K562 (cell line): Measurements from ENCODE around the gene SARS1. TPM values are rescaled to one million over a fixed set of nuclear protein-coding genes. Genes with fewer than 3 reads are reported as not detected.

Experiments used
- ETV6 ChIP-seq, 3 experiments: fragments of 150-350 bp in 1 of 3; sonication (generic) in 1 of 3; formaldehyde crosslinking in 1 of 3; IDR thresholded peaks; 2 replicates each; pipeline versions ENCODE4 v1.6.1 to v1.8.0; 2014 to 2022; ENCODE audit warnings: borderline replicate concordance in 2 of 3, low read depth in 2 of 3, antibody characterized with exemption in 1 of 3, low read length in 1 of 3, mild to moderate bottlenecking in 1 of 3, missing genetic modification reagents in 1 of 3
- MXI1 ChIP-seq: IDR thresholded peaks from 2 replicates; pipeline ENCODE4 v1.6.1; 2011; ENCODE audit warnings: low read depth, mild to moderate bottlenecking, improper control_type of control experiment, low read length
- NCOA4 ChIP-seq: fragments of 450-650 bp; IDR thresholded peaks from 2 replicates; pipeline ENCODE4 v1.6.1; 2018; ENCODE audit warnings: mild to moderate bottlenecking; ENCODE audit not compliant: partially characterized antibody
- NR2C2 ChIP-seq, 2 experiments: fragments of 200-800 bp in 1 of 2; sonication (Bioruptor generic) in 1 of 2; sonication (generic) in 1 of 2; formaldehyde crosslinking in 1 of 2; IDR thresholded peaks; 2 replicates each; pipeline versions ENCODE4 v1.6.1 to v1.8.0; 2016 to 2022; ENCODE audit warnings: mild to moderate bottlenecking in 1 of 2, missing compliant biosample characterization in 1 of 2, missing genetic modification characterization in 1 of 2, missing genetic modification reagents in 1 of 2
- POU5F1 ChIP-seq: fragments of 150-350 bp; IDR thresholded peaks from 2 replicates; pipeline ENCODE4 v1.6.1; 2014; ENCODE audit warnings: borderline replicate concordance, low read length, low read depth, mild to moderate bottlenecking; ENCODE audit not compliant: partially characterized antibody
- RREB1 ChIP-seq: fragments of 250-450 bp; sonication (Bioruptor Pico); IDR thresholded peaks from 2 replicates; pipeline ENCODE4 v1.4.0; 2020
- SMARCA5 ChIP-seq: fragments of 450-650 bp; IDR thresholded peaks from 2 replicates; pipeline ENCODE4 v1.6.1; 2016
- ZNF140 ChIP-seq: fragments of 250-450 bp; sonication (Bioruptor Pico); IDR thresholded peaks from 2 replicates; pipeline ENCODE4 v1.8.0; 2021; ENCODE audit warnings: moderate library complexity, mild to moderate bottlenecking, inconsistent platforms
- ZNF586 ChIP-seq: fragments of 450-650 bp; formaldehyde crosslinking; conservative IDR thresholded peaks from 2 replicates; pipeline ENCODE4 v1.4.0; 2020; ENCODE audit warnings: mild to moderate bottlenecking, moderate library complexity
- polyA plus RNA-seq, 8 experiments: library from polyadenylated mRNA; depleted of rRNA in 4 of 8; stranded (reverse) in 5 of 8; unstranded in 3 of 8; fragments of >200 nt; fragmentation: Nextera tagmentation in 2 of 8; fragmentation: Illumina TruSeq in 1 of 8; extraction: Ambion mirVana in 2 of 8; extraction: Trizol in 1 of 8; gene quantifications; 2 replicates each; pipeline versions ENCODE4 v1.2.1 to v1.2.3, GENCODE V29; 2011 to 2014; ENCODE audit warnings: inconsistent platforms in 1 of 8, missing spikeins in 1 of 8
- total RNA-seq, 7 experiments: library from RNA; depleted of rRNA in 6 of 7; stranded (reverse); fragments of >200 nt in 6 of 7; fragmentation: Illumina TruSeq in 2 of 7; extraction: Trizol in 2 of 7; gene quantifications; 2 replicates each; pipeline versions ENCODE4 v1.2.1 to v1.2.3, GENCODE V29; 2011 to 2021; ENCODE audit warnings: low replicate concordance in 1 of 7
- TF ChIP-seq, protein P1 (sequence below): fragments of 150-350 bp; IDR thresholded peaks from 2 replicates; pipeline ENCODE4 v1.6.1; 2014; ENCODE audit warnings: low read depth, mild to moderate bottlenecking, low read length, borderline replicate concordance
- TF ChIP-seq, protein P2 (sequence below): sonication (generic); formaldehyde crosslinking; IDR thresholded peaks from 2 replicates; pipeline ENCODE4 v1.8.1; 2022; ENCODE audit warnings: missing genetic modification reagents
- TF ChIP-seq, protein P3 (sequence below): fragments of 450-650 bp; IDR thresholded peaks from 2 replicates; pipeline ENCODE4 v1.6.1; 2014; ENCODE audit warnings: low read depth, mild to moderate bottlenecking, moderate library complexity, borderline replicate concordance

Gene SARS1
- total and polyA plus RNA-seq, 9 of the 15 experiments (the other 6 are each of a cell fraction or from before 2014, with no cell fraction given): 221 to 623 (median 254) TPM

GRCh38 chr1:109263597-109264378 lies 50.1 kb downstream of the SARS1 start (continued):
- TF ChIP-seq ETV6 (IDR thresholded peaks at IDR 0.05; ENCODE audit: borderline replicate concordance in 1 of 2, low read depth in 2 of 2, low read length in 1 of 2) (no peak), ETV6 (CRISPR knock-in tag; IDR thresholded peaks at IDR 0.05; ENCODE audit: borderline replicate concordance) (peak; percentile 96; the same call in 1 of the 2 replicates), ZNF140 (no peak), RREB1 (0 out of 2 replicates have a peak, but pooled peaks have one; percentile 80), POU5F1 (peak; percentile 44), NCOA4 (no peak), NR2C2 (CRISPR knock-in tag; IDR thresholded peaks at IDR 0.05) (peak; percentile 89), NR2C2 (tag; IDR thresholded peaks at IDR 0.05) (no peak), ZNF586 (no peak), MXI1 (no peak), SMARCA5 (peak; percentile 48; the same call in 1 of the 2 replicates)
- TF ChIP-seq, protein P1, sequence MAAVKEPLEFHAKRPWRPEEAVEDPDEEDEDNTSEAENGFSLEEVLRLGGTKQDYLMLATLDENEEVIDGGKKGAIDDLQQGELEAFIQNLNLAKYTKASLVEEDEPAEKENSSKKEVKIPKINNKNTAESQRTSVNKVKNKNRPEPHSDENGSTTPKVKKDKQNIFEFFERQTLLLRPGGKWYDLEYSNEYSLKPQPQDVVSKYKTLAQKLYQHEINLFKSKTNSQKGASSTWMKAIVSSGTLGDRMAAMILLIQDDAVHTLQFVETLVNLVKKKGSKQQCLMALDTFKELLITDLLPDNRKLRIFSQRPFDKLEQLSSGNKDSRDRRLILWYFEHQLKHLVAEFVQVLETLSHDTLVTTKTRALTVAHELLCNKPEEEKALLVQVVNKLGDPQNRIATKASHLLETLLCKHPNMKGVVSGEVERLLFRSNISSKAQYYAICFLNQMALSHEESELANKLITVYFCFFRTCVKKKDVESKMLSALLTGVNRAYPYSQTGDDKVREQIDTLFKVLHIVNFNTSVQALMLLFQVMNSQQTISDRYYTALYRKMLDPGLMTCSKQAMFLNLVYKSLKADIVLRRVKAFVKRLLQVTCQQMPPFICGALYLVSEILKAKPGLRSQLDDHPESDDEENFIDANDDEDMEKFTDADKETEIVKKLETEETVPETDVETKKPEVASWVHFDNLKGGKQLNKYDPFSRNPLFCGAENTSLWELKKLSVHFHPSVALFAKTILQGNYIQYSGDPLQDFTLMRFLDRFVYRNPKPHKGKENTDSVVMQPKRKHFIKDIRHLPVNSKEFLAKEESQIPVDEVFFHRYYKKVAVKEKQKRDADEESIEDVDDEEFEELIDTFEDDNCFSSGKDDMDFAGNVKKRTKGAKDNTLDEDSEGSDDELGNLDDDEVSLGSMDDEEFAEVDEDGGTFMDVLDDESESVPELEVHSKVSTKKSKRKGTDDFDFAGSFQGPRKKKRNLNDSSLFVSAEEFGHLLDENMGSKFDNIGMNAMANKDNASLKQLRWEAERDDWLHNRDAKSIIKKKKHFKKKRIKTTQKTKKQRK: no peak
- TF ChIP-seq, protein P2, sequence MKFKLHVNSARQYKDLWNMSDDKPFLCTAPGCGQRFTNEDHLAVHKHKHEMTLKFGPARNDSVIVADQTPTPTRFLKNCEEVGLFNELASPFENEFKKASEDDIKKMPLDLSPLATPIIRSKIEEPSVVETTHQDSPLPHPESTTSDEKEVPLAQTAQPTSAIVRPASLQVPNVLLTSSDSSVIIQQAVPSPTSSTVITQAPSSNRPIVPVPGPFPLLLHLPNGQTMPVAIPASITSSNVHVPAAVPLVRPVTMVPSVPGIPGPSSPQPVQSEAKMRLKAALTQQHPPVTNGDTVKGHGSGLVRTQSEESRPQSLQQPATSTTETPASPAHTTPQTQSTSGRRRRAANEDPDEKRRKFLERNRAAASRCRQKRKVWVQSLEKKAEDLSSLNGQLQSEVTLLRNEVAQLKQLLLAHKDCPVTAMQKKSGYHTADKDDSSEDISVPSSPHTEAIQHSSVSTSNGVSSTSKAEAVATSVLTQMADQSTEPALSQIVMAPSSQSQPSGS (CRISPR knock-in tag): no peak
- TF ChIP-seq, protein P3, sequence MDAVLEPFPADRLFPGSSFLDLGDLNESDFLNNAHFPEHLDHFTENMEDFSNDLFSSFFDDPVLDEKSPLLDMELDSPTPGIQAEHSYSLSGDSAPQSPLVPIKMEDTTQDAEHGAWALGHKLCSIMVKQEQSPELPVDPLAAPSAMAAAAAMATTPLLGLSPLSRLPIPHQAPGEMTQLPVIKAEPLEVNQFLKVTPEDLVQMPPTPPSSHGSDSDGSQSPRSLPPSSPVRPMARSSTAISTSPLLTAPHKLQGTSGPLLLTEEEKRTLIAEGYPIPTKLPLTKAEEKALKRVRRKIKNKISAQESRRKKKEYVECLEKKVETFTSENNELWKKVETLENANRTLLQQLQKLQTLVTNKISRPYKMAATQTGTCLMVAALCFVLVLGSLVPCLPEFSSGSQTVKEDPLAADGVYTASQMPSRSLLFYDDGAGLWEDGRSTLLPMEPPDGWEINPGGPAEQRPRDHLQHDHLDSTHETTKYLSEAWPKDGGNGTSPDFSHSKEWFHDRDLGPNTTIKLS: peak; percentile 54; the same call in 1 of the 2 replicates
